GM13977 (cell line): ENCODE results near the gene SERPIND1.

Experiments
- DNase-seq: peaks from one replicate; pipeline ENCODE4 v3.0.0; 2012; ENCODE audit warnings: low spot score
- in situ Hi-C: fragments of 300-500 bp; cut with MboI; formaldehyde crosslinking; loops from one replicate; pipeline ENCODE4 v1.12.0; 2022; ENCODE audit warnings: low sequenced_read_pairs, low pct_unique_long_range_greater_than_20kb, mixed read lengths, inconsistent platforms; ENCODE audit not compliant: unreplicated experiment
- TF ChIP-seq, protein P1 (sequence below): IDR thresholded peaks from 2 replicates; pipeline ENCODE4 v1.5.1; 2012; ENCODE audit warnings: mild to moderate bottlenecking, control low read depth; ENCODE audit not compliant: insufficient read depth; ENCODE audit errors: extremely low read depth, missing control alignments

Gene SERPIND1

GRCh38 chr22:20782596-20783299 is 8.8 kb downstream of the SERPIND1 start:
- TF ChIP-seq, protein P1, sequence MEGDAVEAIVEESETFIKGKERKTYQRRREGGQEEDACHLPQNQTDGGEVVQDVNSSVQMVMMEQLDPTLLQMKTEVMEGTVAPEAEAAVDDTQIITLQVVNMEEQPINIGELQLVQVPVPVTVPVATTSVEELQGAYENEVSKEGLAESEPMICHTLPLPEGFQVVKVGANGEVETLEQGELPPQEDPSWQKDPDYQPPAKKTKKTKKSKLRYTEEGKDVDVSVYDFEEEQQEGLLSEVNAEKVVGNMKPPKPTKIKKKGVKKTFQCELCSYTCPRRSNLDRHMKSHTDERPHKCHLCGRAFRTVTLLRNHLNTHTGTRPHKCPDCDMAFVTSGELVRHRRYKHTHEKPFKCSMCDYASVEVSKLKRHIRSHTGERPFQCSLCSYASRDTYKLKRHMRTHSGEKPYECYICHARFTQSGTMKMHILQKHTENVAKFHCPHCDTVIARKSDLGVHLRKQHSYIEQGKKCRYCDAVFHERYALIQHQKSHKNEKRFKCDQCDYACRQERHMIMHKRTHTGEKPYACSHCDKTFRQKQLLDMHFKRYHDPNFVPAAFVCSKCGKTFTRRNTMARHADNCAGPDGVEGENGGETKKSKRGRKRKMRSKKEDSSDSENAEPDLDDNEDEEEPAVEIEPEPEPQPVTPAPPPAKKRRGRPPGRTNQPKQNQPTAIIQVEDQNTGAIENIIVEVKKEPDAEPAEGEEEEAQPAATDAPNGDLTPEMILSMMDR, result no peak
- DNase-seq, result no peak
- in situ Hi-C loops, result no loop called here

GRCh38 chr22:20783300-20783673 is 9.4 kb downstream of the SERPIND1 start:
- in situ Hi-C loops, result no loop called here
- no peak for DNase-seq
- TF ChIP-seq, protein P1, result no peak

GRCh38 chr22:20783844-20784723 is 10.2 kb downstream of the SERPIND1 start:
- TF ChIP-seq, protein P1, result peak; percentile 83
- peak; percentile 79 for DNase-seq
- in situ Hi-C loops, result no loop called here

DNA sequence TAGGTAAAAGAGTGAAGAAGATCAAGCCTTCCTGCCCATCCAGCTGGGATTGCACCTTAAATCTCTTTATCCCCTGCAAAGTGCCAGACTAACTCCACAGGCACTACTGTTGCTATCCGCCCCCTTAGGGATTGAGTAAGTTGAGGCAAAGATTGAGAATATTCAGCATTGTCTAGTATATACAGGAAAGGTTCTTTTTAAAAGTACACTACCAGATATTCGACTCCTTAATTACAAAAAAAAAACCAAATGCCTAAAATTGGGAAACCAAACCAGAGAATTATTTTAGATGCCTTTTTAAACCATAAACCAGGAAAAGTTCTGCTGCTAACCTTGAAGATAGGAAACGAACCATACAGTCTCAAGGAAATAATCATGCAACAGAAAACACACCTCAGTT is 11.5 kb downstream of the SERPIND1 start:
- no peak for DNase-seq
- in situ Hi-C loops, result no loop called here
- TF ChIP-seq, protein P1, result no peak

- no peak for DNase-seq
- in situ Hi-C loops, result no loop called here
- TF ChIP-seq, protein P1, result no peak
These were observed 12.1 kb downstream of the SERPIND1 start for GRCh38 chr22:20786048-20786447.

DNA sequence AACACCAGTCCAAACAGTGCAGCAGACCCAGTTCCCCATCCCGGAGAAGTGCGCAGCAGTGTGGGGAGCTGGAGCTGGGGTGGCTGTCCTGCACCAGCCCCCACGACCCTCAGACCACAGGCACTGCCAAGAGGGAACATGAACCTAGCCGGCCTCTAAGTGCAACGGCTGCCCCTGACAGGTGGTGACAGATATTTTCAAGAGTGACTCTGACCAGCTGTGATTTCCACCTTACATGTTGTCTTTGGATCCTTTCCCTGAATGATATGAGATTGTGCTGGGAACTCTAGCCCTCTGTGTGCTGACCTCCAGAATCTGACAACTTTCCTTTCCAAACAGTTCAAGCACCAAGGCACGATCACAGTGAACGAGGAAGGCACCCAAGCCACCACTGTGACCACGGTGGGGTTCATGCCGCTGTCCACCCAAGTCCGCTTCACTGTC is 12.6 kb downstream of the SERPIND1 start:
- DNase-seq, result no peak
- TF ChIP-seq, protein P1, result no peak
- in situ Hi-C loops, result no loop called here
